Stimulated activated CD4-positive, alpha-beta T cell treated with anti-CD3 and anti-CD28 coated beads, Interleukin-15, amount 100 ng/mL, for 24 hours (primary cell): Measurements from ENCODE around the gene GRAMD1C.

Experiments used
- DNase-seq: peaks from one replicate; pipeline ENCODE4 v3.0.0-alpha.2; 2020

Gene GRAMD1C

GRCh38 chr3:113867506-113867905 lies 28.9 kb downstream of the GRAMD1C start:
- DNase-seq: no peak

- DNase-seq: no peak
Observed at GRCh38 chr3:113873293-113873692, 34.7 kb downstream of the GRAMD1C start.

- no peak for DNase-seq
Observed at GRCh38 chr3:113873814-113874526, 35.4 kb downstream of the GRAMD1C start.

- no peak for DNase-seq
Observed at GRCh38 chr3:113878403-113878802, 39.8 kb downstream of the GRAMD1C start.

- no peak for DNase-seq
Observed at GRCh38 chr3:113885050-113885449, 46.5 kb downstream of the GRAMD1C start.

- no peak for DNase-seq
Observed at GRCh38 chr3:113890256-113890900, 51.8 kb downstream of the GRAMD1C start.

- no peak for DNase-seq
Observed at GRCh38 chr3:113894927-113895326, 56.3 kb downstream of the GRAMD1C start.

- no peak for DNase-seq
Observed at GRCh38 chr3:113895964-113896363, 57.4 kb downstream of the GRAMD1C start.

GRCh38 chr3:113896930-113897329 lies 58.3 kb downstream of the GRAMD1C start:
- no peak for DNase-seq

- DNase-seq: no peak
Observed at GRCh38 chr3:113897373-113897777, 58.8 kb downstream of the GRAMD1C start.

GRCh38 chr3:113898892-113899291 lies 60.3 kb downstream of the GRAMD1C start:
- no peak for DNase-seq

- no peak for DNase-seq
Observed at GRCh38 chr3:113906568-113907140, 68.1 kb downstream of the GRAMD1C start.

GRCh38 chr3:113908133-113908532 lies 69.5 kb downstream of the GRAMD1C start:
- no peak for DNase-seq

GRCh38 chr3:113910966-113911365 lies 72.4 kb downstream of the GRAMD1C start:
- no peak for DNase-seq

GRCh38 chr3:113912552-113913236 lies 74.1 kb downstream of the GRAMD1C start:
- DNase-seq: peak; percentile 33

- DNase-seq: no peak
Observed at GRCh38 chr3:113914646-113915045, 76.1 kb downstream of the GRAMD1C start.

- DNase-seq: no peak
Observed at GRCh38 chr3:113927556-113927955, 89.0 kb downstream of the GRAMD1C start.

- no peak for DNase-seq
Observed at GRCh38 chr3:113946831-113947230, 108.2 kb downstream of the GRAMD1C start.

GRCh38 chr3:113947372-113948014 lies 108.9 kb downstream of the GRAMD1C start, which contains the start of gene ZDHHC23:
Gene ZDHHC23 (plus strand): TSS chr3:113948013. CDS start chr3:113948803, 790 bp downstream.
- peak; percentile 73 for DNase-seq

GRCh38 chr3:113948015-113948917 lies 109.7 kb downstream of the GRAMD1C start:
- DNase-seq: peak; percentile 55

- no peak for DNase-seq
Observed at GRCh38 chr3:113952921-113953320, 114.3 kb downstream of the GRAMD1C start.

GRCh38 chr3:113953677-113954076 lies 115.1 kb downstream of the GRAMD1C start:
- no peak for DNase-seq
